Astrocyte of the cerebellum (primary cell): ENCODE data around the gene SYCP2.

Experiments used
- DNase-seq: peaks from one replicate; pipeline ENCODE4 v3.0.0-alpha.2; 2011; ENCODE audit warnings: low read depth
- H3K4me3 ChIP-seq: 2 replicates; pipeline ENCODE4 v1.5.1; 2011; ENCODE audit warnings: mild to moderate bottlenecking, low read depth, low read length, moderate library complexity
- CTCF ChIP-seq: IDR thresholded peaks from 2 replicates; pipeline ENCODE4 v1.5.1; 2012; ENCODE audit warnings: low read length, low read depth, moderate library complexity, mild to moderate bottlenecking; ENCODE audit errors: missing control alignments
- in situ Hi-C: cut with HindIII; loops from 2 replicates; pipeline ENCODE4 v1.10.0; 2017; ENCODE audit warnings: low sequenced_read_pairs

The SYCP2 gene

GRCh38 chr20:59821201-59821600 is 112.2 kb downstream of the SYCP2 start:
- in situ Hi-C loops: no loop called here
- no peak for TF ChIP-seq CTCF
- no peak overlapping the region for H3K4me3 ChIP-seq

GRCh38 chr20:59820204-59821041 is 113.0 kb downstream of the SYCP2 start:
- in situ Hi-C loops: no loop called here
- DNase-seq: no peak
- H3K4me3 ChIP-seq: no peak overlapping the region
- TF ChIP-seq CTCF: no peak

More at GRCh38 chr20:59821201-59821600, 112.2 kb downstream of the SYCP2 start:
- DNase-seq: no peak

- in situ Hi-C loops: no loop called here
- no peak for TF ChIP-seq CTCF
- DNase-seq: no peak
- H3K4me3 ChIP-seq: no peak overlapping the region
Observed at GRCh38 chr20:59819496-59820203, 113.8 kb downstream of the SYCP2 start.

- in situ Hi-C loops: no loop called here
- DNase-seq: no peak
- no peak for TF ChIP-seq CTCF
- H3K4me3 ChIP-seq: no peak overlapping the region
Observed at GRCh38 chr20:59818911-59819310, 114.5 kb downstream of the SYCP2 start.

GRCh38 chr20:59817846-59818615 is 115.4 kb downstream of the SYCP2 start:
- TF ChIP-seq CTCF: no peak
- DNase-seq: no peak
- no peak overlapping the region for H3K4me3 ChIP-seq
- in situ Hi-C loops: no loop called here

- DNase-seq: no peak
- no peak for TF ChIP-seq CTCF
- in situ Hi-C loops: no loop called here
- no peak overlapping the region for H3K4me3 ChIP-seq
Observed at GRCh38 chr20:59817406-59817805, 116.0 kb downstream of the SYCP2 start.
